Coronary artery (tissue), 2 donors: ENCODE measurements around the gene KCNG2.

Source experiments
- DNase-seq: peaks from one replicate; pipeline ENCODE4 v3.0.0-alpha.2; 2017; ENCODE audit warnings: low spot score
- H3K27ac ChIP-seq, 2 donors: fragments of 200-600 bp; sonication (generic); one replicate each; pipeline ENCODE4 v1.5.1; 2016 to 2019
- H3K4me3 ChIP-seq: fragments of 200-600 bp; sonication (generic); 2 replicates; pipeline ENCODE4 v1.5.1; 2016; ENCODE audit warnings: mild to moderate bottlenecking, moderate library complexity
- CTCF ChIP-seq: fragments of 200-600 bp; sonication (generic); IDR thresholded peaks from one replicate; pipeline ENCODE4 v1.5.1; 2019; ENCODE audit warnings: antibody characterized with exemption

KCNG2 gene

GRCh38 chr18:79904357-79905147 lies 106.8 kb downstream of the KCNG2 start:
- Histone ChIP-seq H3K4me3 (no peak overlapping the region), H3K27ac (no peak overlapping the region)
- no peak for TF ChIP-seq CTCF
- no peak for DNase-seq

- no peak for TF ChIP-seq CTCF
- Histone ChIP-seq H3K4me3 (no peak overlapping the region), H3K27ac (no peak overlapping the region)
- DNase-seq = peak; percentile 68
Observed at GRCh38 chr18:79905389-79905911, 107.7 kb downstream of the KCNG2 start.

DNA sequence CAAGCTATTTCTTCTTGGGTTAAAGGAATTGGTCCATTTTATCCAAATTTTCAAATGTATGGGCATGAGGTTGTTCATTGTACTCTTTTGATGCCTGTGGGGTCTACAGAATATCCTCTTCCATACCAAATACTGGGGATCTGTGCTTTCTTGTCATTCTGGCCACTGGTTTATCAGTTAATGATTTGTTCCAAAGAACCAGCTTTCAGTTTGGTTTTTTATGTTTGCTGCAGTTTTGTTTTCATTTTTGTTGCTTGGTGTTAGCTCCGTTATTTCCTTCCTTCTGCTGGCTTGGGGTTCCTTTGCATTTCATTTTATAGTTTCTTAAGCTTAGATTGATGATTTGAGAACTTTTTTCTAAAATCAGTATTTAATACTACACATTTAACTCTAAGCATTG lies 108.3 kb downstream of the KCNG2 start:
- no peak for DNase-seq
- H3K4me3 ChIP-seq = no peak overlapping the region
- TF ChIP-seq CTCF = no peak

DNA sequence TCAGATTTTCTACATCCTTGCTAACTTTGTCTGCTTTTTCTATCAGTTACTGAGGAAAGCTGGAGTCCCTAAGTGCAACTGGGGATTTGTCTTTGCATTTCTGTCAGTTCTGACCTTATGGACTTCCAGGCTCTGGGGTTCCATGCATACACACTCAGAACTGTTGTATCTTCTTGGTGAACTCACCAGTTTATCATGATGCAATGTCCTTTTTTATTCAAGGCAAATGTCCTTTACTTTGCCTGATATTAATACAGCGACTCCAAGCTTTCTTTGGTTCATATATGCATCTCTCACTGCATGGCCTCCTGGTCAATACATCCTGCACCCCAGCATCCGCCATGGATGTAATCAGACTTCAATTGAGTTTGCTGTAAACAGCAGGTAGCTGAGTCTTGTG lies 109.0 kb downstream of the KCNG2 start:
- H3K27ac ChIP-seq = no peak overlapping the region
- no peak for DNase-seq
- H3K4me3 ChIP-seq = no peak overlapping the region
- no peak for TF ChIP-seq CTCF

More for the DNA sequence above, 108.3 kb downstream of the KCNG2 start:
- H3K27ac ChIP-seq = no peak overlapping the region

DNA sequence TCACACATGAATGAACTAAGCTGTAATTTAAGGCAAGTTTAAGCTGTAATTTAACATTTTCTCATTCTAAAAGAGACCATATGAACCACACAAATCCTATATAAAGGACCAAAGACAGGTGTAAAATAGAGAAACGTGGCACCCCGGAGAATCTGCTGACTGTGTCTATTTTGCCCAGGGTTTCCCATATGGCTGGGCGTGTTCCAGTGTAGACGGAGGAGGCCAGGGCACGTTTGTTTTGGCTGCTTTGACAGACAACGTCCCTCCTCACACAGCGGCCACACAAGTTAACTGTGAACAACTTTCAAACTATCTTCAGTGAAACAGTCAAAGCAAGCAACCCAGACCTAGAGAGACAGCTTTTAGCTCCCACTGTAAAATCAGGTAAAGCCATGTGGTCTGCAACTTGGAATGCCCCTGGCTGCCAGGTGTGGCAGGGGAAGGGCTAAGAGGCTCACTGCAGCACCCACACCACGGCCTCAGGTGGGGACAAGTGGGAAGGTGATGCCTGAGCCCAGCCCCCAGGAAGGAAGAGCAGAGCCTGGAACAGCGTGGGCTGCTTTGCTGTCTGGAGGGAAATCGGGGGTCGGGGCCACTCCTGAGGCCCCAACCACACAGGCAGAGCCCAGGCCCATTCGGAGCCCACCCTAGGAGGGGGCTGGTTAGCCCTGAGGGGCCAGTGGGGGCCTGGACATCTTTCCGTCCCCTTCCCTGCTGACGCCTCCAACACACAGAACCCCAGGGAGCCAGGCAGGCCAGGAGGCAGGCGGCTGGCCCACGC lies 113.0 kb downstream of the KCNG2 start:
- H3K27ac ChIP-seq = no peak overlapping the region
- H3K4me3 ChIP-seq = no peak overlapping the region
- no peak for TF ChIP-seq CTCF
- peak; percentile 55 for DNase-seq

DNA sequence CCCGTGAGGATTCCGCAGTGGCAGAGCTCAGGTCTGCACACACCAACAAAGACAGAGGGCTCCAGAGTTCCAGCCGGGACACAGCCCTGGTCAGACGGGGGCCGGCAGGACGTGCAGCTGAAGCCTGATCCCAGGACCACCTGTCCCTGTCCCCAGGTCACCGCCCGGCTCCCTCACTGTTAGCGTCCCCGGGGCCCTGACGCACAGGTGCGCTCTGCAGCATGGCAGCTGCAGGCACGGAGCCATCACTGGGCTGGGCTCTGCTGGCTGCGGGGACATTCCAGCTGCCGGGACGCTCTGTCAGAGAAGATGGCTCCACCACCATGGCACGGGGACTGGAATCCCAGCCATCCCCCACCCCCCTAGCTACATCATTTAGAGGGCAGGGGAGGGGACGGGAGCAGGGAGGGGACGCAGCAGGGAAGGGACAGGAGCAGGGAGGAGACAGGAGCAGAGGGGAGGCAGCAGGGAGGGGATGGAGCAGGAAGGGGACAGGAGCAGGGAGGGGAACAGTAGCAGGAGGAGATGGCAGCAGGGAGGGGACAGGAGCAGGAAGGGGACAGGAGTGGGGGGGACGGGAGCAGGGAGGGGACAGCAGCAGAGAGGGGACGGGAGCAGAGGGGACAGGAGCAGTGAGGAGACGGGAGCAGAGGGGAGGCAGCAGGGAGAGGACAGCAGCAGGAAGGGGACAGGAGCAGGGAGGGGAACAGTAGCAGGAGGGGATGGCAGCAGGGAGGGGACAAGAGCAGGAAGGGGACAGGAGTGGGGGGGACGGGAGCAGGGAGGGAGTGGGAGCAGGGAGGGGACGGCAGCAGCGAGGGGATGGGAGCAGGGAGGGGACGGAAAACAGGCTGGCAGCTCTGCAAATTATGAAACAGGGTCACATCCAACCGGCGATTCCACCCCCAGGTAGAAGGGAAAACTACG lies 113.9 kb downstream of the KCNG2 start:
- H3K27ac ChIP-seq = no peak overlapping the region
- no peak for TF ChIP-seq CTCF
- no peak overlapping the region for H3K4me3 ChIP-seq
- no peak for DNase-seq
